ENCODE results near the gene CYP20A1.
"Not testable (repeated sequence)": the region's sequence is repeated elsewhere in the genome, so short reads cannot be mapped to it uniquely, and the experiment has no call there.

CYP20A1 gene

DNA sequence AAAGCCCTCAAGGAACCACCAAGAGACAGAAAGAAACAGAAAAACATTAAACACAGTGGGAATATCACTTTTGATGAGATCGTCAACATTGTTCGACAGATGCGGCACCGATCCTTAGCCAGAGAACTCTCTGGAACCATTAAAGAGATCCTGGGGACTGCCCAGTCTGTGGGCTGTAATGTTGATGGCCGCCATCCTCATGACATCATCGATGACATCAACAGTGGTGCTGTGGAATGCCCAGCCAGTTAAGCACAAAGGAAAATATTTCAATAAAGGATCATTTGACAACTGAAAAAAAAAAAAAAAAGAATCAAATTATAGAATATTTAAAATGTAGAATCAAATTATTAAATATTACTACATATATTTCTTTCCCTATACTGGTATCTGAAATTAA is 47.8 kb upstream of the CYP20A1 start:
- H3K9me3 ChIP-seq (ENCODE audit: control insufficient read depth, insufficient read depth, low read depth, low read length); H3K4me1 ChIP-seq (ENCODE audit: control insufficient read depth, insufficient read depth, low read length); H3K4me3 ChIP-seq (ENCODE audit: low read depth, low read length); CTCF ChIA-PET; H3K27ac ChIP-seq (ENCODE audit: extremely low read depth, low read depth, low read length); POLR2A ChIA-PET: not testable (repeated sequence)
- peak; percentile 46; the same call in 1 of the 2 replicates for TF ChIP-seq ZNF629 (tag by site-specific recombination; IDR thresholded peaks at IDR 0.05)
- TF ChIP-seq ZBTB21 (tag by site-specific recombination; IDR thresholded peaks at IDR 0.05): peak; percentile 55; the same call in 1 of the 2 replicates
- H3K36me3 ChIP-seq (ENCODE audit: control insufficient read depth in 2 of 2, insufficient read depth in 1 of 2, low read length in 2 of 2): peaks cover 8 to 29% of the 10 kb centered on the region in 2 experiments

- CTCF ChIA-PET: no interaction called here
- Histone ChIP-seq H3K27ac (ENCODE audit: extremely low read depth, low read depth, low read length) (no peak overlapping the region), H3K36me3 (ENCODE audit: control insufficient read depth in 2 of 2, insufficient read depth in 1 of 2, low read length in 2 of 2) (peaks cover 8 to 28% of the 10 kb centered on the region in 2 experiments), H3K4me3 (ENCODE audit: low read depth, low read length) (no peak overlapping the region), H3K9me3 (ENCODE audit: control insufficient read depth, insufficient read depth, low read depth, low read length) (no peaks in the 10 kb centered on the region), H3K4me1 (ENCODE audit: control insufficient read depth, insufficient read depth, low read length) (no peaks in the 10 kb centered on the region)
- no peak for TF ChIP-seq ZNF18 (tag by site-specific recombination; IDR thresholded peaks at IDR 0.05)
- no peak for TF ChIP-seq BCL11A (tag by site-specific recombination; IDR thresholded peaks at IDR 0.05; ENCODE audit: low read depth)
- no peak for TF ChIP-seq MZF1 (tag by site-specific recombination; IDR thresholded peaks at IDR 0.05; ENCODE audit: borderline replicate concordance)
- TF ChIP-seq, protein P1, sequence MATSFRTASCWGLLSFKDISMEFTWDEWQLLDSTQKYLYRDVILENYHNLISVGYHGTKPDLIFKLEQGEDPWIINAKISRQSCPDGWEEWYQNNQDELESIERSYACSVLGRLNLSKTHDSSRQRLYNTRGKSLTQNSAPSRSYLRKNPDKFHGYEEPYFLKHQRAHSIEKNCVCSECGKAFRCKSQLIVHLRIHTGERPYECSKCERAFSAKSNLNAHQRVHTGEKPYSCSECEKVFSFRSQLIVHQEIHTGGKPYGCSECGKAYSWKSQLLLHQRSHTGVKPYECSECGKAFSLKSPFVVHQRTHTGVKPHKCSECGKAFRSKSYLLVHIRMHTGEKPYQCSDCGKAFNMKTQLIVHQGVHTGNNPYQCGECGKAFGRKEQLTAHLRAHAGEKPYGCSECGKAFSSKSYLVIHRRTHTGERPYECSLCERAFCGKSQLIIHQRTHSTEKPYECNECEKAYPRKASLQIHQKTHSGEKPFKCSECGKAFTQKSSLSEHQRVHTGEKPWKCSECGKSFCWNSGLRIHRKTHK (tag by site-specific recombination; IDR thresholded peaks at IDR 0.05): no peak
- no peak for TF ChIP-seq ZNF701 (tag by site-specific recombination; IDR thresholded peaks at IDR 0.05)
- no peak for TF ChIP-seq HOXC10 (CRISPR knock-in tag; IDR thresholded peaks at IDR 0.05)
- TF ChIP-seq KLF9 (tag by site-specific recombination; IDR thresholded peaks at IDR 0.05; ENCODE audit: low read depth): no peak
- no peak for TF ChIP-seq IKZF3 (tag by site-specific recombination; IDR thresholded peaks at IDR 0.05)
- TF ChIP-seq ZNF335 (tag by site-specific recombination; conservative IDR thresholded peaks at IDR 0.05): no peak
- TF ChIP-seq ZNF112 (tag by site-specific recombination; IDR thresholded peaks at IDR 0.05): no peak
- no peak for TF ChIP-seq ZNF792 (tag by site-specific recombination; IDR thresholded peaks at IDR 0.05)
- TF ChIP-seq ZNF692 (tag by site-specific recombination; IDR thresholded peaks at IDR 0.05): no peak
- POLR2A ChIA-PET: interaction anchor here (0.5 to 0.6 kb wide), 2 partner anchors 14 kb away, joined by 3 to 4 read pairs; no protein-coding TSS in a partner anchor
These were observed 46.9 kb upstream of the CYP20A1 start for GRCh38 chr2:203191961-203192360.

- no peaks in the 10 kb centered on the region for H3K9me3 ChIP-seq (ENCODE audit: control insufficient read depth, insufficient read depth, low read depth, low read length)
- H3K27ac ChIP-seq (ENCODE audit: extremely low read depth, low read depth, low read length): no peak overlapping the region
- POLR2A ChIA-PET: no interaction called here
- CTCF ChIA-PET: no interaction called here
- no peaks in the 10 kb centered on the region for H3K4me1 ChIP-seq (ENCODE audit: control insufficient read depth, insufficient read depth, low read length)
- peaks cover under 1 to 19% of the 10 kb centered on the region in 2 experiments for H3K36me3 ChIP-seq (ENCODE audit: control insufficient read depth in 2 of 2, insufficient read depth in 1 of 2, low read length in 2 of 2)
- no peak for TF ChIP-seq REPIN1 (tag by site-specific recombination; IDR thresholded peaks at IDR 0.05; ENCODE audit: low read depth)
- TF ChIP-seq ZNF792 (tag by site-specific recombination; IDR thresholded peaks at IDR 0.05): no peak
- no peak for TF ChIP-seq ZNF19 (tag by site-specific recombination; IDR thresholded peaks at IDR 0.05; ENCODE audit: low read depth)
- no peak for TF ChIP-seq ZNF692 (tag by site-specific recombination; IDR thresholded peaks at IDR 0.05)
- no peak for TF ChIP-seq ZSCAN16 (tag by site-specific recombination; IDR thresholded peaks at IDR 0.05)
- no peak for TF ChIP-seq REST (tag by site-specific recombination; IDR thresholded peaks at IDR 0.05)
- TF ChIP-seq HOXC10 (CRISPR knock-in tag; IDR thresholded peaks at IDR 0.05): no peak
- no peak overlapping the region for H3K4me3 ChIP-seq (ENCODE audit: low read depth, low read length)
These were observed 43.3 kb upstream of the CYP20A1 start for GRCh38 chr2:203195331-203196036.

Data from HEK293 (cell line).